GM19099 (cell line): Measurements from ENCODE around the gene DGCR2.

Experiments
- POLR2A ChIP-seq: IDR thresholded peaks from 3 replicates; pipeline ENCODE4 v1.6.1; 2011; ENCODE audit warnings: low read depth; ENCODE audit not compliant: insufficient read length; ENCODE audit errors: extremely low read depth

Gene DGCR2

GRCh38 chr22:19037282-19038163 is 84.7 kb downstream of the DGCR2 start:
- no peak for TF ChIP-seq POLR2A

- no peak for TF ChIP-seq POLR2A
Measured at GRCh38 chr22:19036523-19037273, 85.5 kb downstream of the DGCR2 start.

GRCh38 chr22:19036229-19036522 is 86.0 kb downstream of the DGCR2 start:
- TF ChIP-seq POLR2A: no peak

- no peak for TF ChIP-seq POLR2A
Measured at GRCh38 chr22:19035474-19036228, 86.6 kb downstream of the DGCR2 start.

- TF ChIP-seq POLR2A: no peak
Measured at GRCh38 chr22:19022755-19023154, 99.5 kb downstream of the DGCR2 start.

GRCh38 chr22:19019679-19020032 is 102.6 kb downstream of the DGCR2 start:
- TF ChIP-seq POLR2A: no peak

- TF ChIP-seq POLR2A: no peak
Measured at GRCh38 chr22:19019029-19019678, 103.1 kb downstream of the DGCR2 start.

- TF ChIP-seq POLR2A: no peak
Measured at GRCh38 chr22:19018256-19018655, 104.0 kb downstream of the DGCR2 start.

GRCh38 chr22:19016081-19016766 is 106.0 kb downstream of the DGCR2 start:
- TF ChIP-seq POLR2A: no peak

GRCh38 chr22:19014886-19015285 is 107.3 kb downstream of the DGCR2 start:
- no peak for TF ChIP-seq POLR2A

GRCh38 chr22:19012308-19012986 is 109.8 kb downstream of the DGCR2 start:
- no peak for TF ChIP-seq POLR2A

- TF ChIP-seq POLR2A: no peak
Measured at GRCh38 chr22:19011075-19011474, 111.1 kb downstream of the DGCR2 start.

GRCh38 chr22:19005905-19006304 is 116.3 kb downstream of the DGCR2 start:
- TF ChIP-seq POLR2A: no peak

GRCh38 chr22:19004471-19004870 is 117.7 kb downstream of the DGCR2 start:
- no peak for TF ChIP-seq POLR2A
